Gastroesophageal sphincter (tissue), 4 donors: ENCODE data around the gene SMAD6. TPM values are rescaled to one million over a fixed set of nuclear protein-coding genes. Genes with fewer than 3 reads are reported as not detected.
"Not testable (repeated sequence)": the region's sequence is repeated elsewhere in the genome, so short reads cannot be mapped to it uniquely, and the experiment has no call there.

Experiments used
- ATAC-seq: fragments of 150-250 bp; one replicate; pipeline ENCODE4 v1.9.1; 2016; ENCODE audit warnings: mild to moderate bottlenecking, moderate library complexity
- H3K27ac ChIP-seq, 4 donors: fragments of 200-600 bp; sonication (generic) in 3 of 4; 1 replicate in 3 of 4; 2 replicates in 1 of 4; pipeline ENCODE4 v1.5.1; 2016 to 2019
- H3K27me3 ChIP-seq: fragments of 200-600 bp; sonication (generic); one replicate; pipeline ENCODE4 v1.5.1; 2019
- H3K36me3 ChIP-seq, 2 donors: fragments of 200-600 bp; sonication (generic); one replicate each; pipeline ENCODE4 v1.5.1; 2019; ENCODE audit warnings: control low read depth in 1 of 2
- H3K4me1 ChIP-seq, 3 donors: fragments of 200-600 bp; sonication (generic); 1 replicate in 2 of 3; 2 replicates in 1 of 3; pipeline ENCODE4 v1.5.1; 2016 to 2019; ENCODE audit warnings: control low read depth in 2 of 3
- H3K4me3 ChIP-seq, 2 donors: fragments of 200-600 bp; sonication (generic); one replicate each; pipeline ENCODE4 v1.5.1; 2019; ENCODE audit warnings: mild to moderate bottlenecking in 1 of 2, moderate library complexity in 1 of 2
- H3K9me3 ChIP-seq, 3 donors: fragments of 200-600 bp; sonication (generic); one replicate each; pipeline ENCODE4 v1.5.1; 2017 to 2019; ENCODE audit warnings: control low read depth in 2 of 3
- CTCF ChIP-seq, 4 experiments: fragments of 200-600 bp in 2 of 4; fragments of 450-650 bp in 2 of 4; sonication (generic) in 1 of 4; IDR thresholded peaks; one replicate each; pipeline ENCODE4 v1.5.1; 2017 to 2019; ENCODE audit warnings: antibody characterized with exemption in 4 of 4, mild to moderate bottlenecking in 2 of 4, moderate library complexity in 2 of 4
- EP300 ChIP-seq: sonication (generic); formaldehyde crosslinking; IDR thresholded peaks from one replicate; pipeline ENCODE4 v1.6.1; 2017; ENCODE audit warnings: antibody characterized with exemption, mild to moderate bottlenecking
- POLR2A ChIP-seq, 2 donors: fragments of 450-650 bp; IDR thresholded peaks; one replicate each; pipeline ENCODE4 v1.6.1; 2017; ENCODE audit warnings: antibody characterized with exemption in 2 of 2, mild to moderate bottlenecking in 2 of 2, moderate library complexity in 1 of 2
- POLR2AphosphoS5 ChIP-seq: sonication (generic); formaldehyde crosslinking; IDR thresholded peaks from one replicate; pipeline ENCODE4 v1.6.1; 2017; ENCODE audit warnings: antibody characterized with exemption
- WGBS, 2 donors: methylation state at CpG; one replicate each; pipeline ENCODE4 v1.1.5; 2018; ENCODE audit warnings: low coverage in 1 of 2; 5-methylcytosine and 5-hydroxymethylcytosine counted together
- total RNA-seq, 4 donors: library from RNA; depleted of rRNA; stranded (reverse); fragments of >200 nt; gene quantifications; one replicate each; pipeline ENCODE4 v1.1.0, GENCODE V29; 2016

SMAD6 gene
- total RNA-seq, 4 donors from 2014 or later: 9.9 to 11.2 (median 10.9) TPM

GRCh38 chr15:66684136-66684681 is 17.8 kb upstream of the SMAD6 start:
- H3K27me3 ChIP-seq: no peaks in the 10 kb centered on the region
- no peaks in the 10 kb centered on the region for H3K4me1 ChIP-seq
- peaks cover 0 to 11% (median 0%) of the 10 kb centered on the region in 3 donors for H3K9me3 ChIP-seq
- TF ChIP-seq POLR2A (IDR thresholded peaks at IDR 0.05) (no peak), POLR2AphosphoS5 (no peak), EP300 (no peak), CTCF (IDR thresholded peaks at IDR 0.05) (no peak)
- no peak overlapping the region for H3K4me3 ChIP-seq
- no peak for ATAC-seq
- no peaks in the 10 kb centered on the region for H3K36me3 ChIP-seq
- no peak overlapping the region for H3K27ac ChIP-seq

- WGBS, 2 donors: 76 to 82% methylated on average over 4 to 5 of the region's 5 CpGs
Observed at GRCh38 chr15:66685638-66686150, 16.3 kb upstream of the SMAD6 start.

GRCh38 chr15:66690912-66691311 is 11.1 kb upstream of the SMAD6 start:
- not testable (repeated sequence) for H3K27me3 ChIP-seq, H3K4me3 ChIP-seq, ATAC-seq, H3K36me3 ChIP-seq, H3K9me3 ChIP-seq, H3K27ac ChIP-seq
- 83 to 100% methylated on average over 1 to 7 of the region's 7 CpGs for WGBS, 2 donors
- H3K4me1 ChIP-seq: peaks cover 0 to 11% (median 0%) of the 10 kb centered on the region in 3 donors

More at GRCh38 chr15:66685638-66686150, 16.3 kb upstream of the SMAD6 start:
- Histone ChIP-seq H3K4me3 (no peak overlapping the region), H3K9me3 (peaks cover 0 to 11% (median 0%) of the 10 kb centered on the region in 3 donors), H3K4me1 (no peaks in the 10 kb centered on the region), H3K27me3 (no peaks in the 10 kb centered on the region), H3K36me3 (no peaks in the 10 kb centered on the region), H3K27ac (no peak overlapping the region)
- TF ChIP-seq CTCF (IDR thresholded peaks at IDR 0.05) (peak in 1 of 4 experiments; percentile 6), POLR2AphosphoS5 (no peak)
- ATAC-seq: no peak

GRCh38 chr15:66691727-66692126 is 10.3 kb upstream of the SMAD6 start:
- H3K4me3 ChIP-seq: no peak overlapping the region
- H3K27ac ChIP-seq: no peak overlapping the region

GRCh38 chr15:66692391-66692790 is 9.6 kb upstream of the SMAD6 start:
- no peaks in the 10 kb centered on the region for H3K27me3 ChIP-seq
- no peaks in the 10 kb centered on the region for H3K9me3 ChIP-seq
- H3K27ac ChIP-seq: peak overlapping the region; percentile 12 to 52 (median 19)
- H3K4me1 ChIP-seq: peaks cover 0 to 11% (median 0%) of the 10 kb centered on the region in 3 donors
- 32 to 60% methylated on average over 1 to 2 of the region's 3 CpGs for WGBS, 2 donors
- ATAC-seq: peak; percentile 39
- no peak overlapping the region for H3K4me3 ChIP-seq
- no peaks in the 10 kb centered on the region for H3K36me3 ChIP-seq
- no peak for TF ChIP-seq POLR2A (IDR thresholded peaks at IDR 0.05)
- no peak for TF ChIP-seq CTCF (IDR thresholded peaks at IDR 0.05)
- no peak for TF ChIP-seq POLR2AphosphoS5
- TF ChIP-seq EP300: no peak

More at GRCh38 chr15:66691727-66692126, 10.3 kb upstream of the SMAD6 start:
- no peak for ATAC-seq
- Histone ChIP-seq H3K9me3 (no peaks in the 10 kb centered on the region), H3K27me3 (no peaks in the 10 kb centered on the region), H3K4me1 (peaks cover 0 to 11% (median 0%) of the 10 kb centered on the region in 3 donors), H3K36me3 (no peaks in the 10 kb centered on the region)
- TF ChIP-seq EP300: no peak
- TF ChIP-seq POLR2A (IDR thresholded peaks at IDR 0.05): no peak
- TF ChIP-seq CTCF (IDR thresholded peaks at IDR 0.05): no peak
- no peak for TF ChIP-seq POLR2AphosphoS5
